ENCODE data around the gene GPR153.

GPR153 gene

GRCh38 chr1:6272868-6273267, 12.0 kb upstream of the GPR153 start:
- in situ Hi-C loops (cut with HindIII; ENCODE audit: low pct_ligation_motif_present, low pct_unique_long_range_greater_than_20kb, low sequenced_read_pairs): no loop called here
- DNase-seq: no peak

DNA sequence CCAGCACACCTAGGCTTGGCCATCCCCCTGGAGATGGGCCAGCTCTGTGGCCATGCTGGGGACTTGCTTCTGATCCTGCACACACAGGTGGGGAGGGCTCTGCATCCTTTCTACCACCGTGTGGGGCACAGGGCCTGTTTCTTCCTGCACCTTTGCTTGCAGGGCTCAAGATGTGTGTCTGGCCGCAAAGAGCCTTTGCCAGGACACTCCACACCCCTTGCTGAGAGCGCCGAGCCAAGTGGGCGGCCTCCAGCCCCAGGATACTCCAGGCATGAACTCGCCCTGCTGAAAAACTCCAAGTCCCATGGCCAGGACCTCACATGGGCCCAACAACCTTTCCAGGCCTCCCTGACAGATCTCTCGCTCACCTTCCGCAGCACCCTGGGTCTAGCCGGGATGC, 11.6 kb upstream of the GPR153 start:
- in situ Hi-C loops (cut with HindIII; ENCODE audit: low pct_ligation_motif_present, low pct_unique_long_range_greater_than_20kb, low sequenced_read_pairs): no loop called here
- no peak for DNase-seq

DNA sequence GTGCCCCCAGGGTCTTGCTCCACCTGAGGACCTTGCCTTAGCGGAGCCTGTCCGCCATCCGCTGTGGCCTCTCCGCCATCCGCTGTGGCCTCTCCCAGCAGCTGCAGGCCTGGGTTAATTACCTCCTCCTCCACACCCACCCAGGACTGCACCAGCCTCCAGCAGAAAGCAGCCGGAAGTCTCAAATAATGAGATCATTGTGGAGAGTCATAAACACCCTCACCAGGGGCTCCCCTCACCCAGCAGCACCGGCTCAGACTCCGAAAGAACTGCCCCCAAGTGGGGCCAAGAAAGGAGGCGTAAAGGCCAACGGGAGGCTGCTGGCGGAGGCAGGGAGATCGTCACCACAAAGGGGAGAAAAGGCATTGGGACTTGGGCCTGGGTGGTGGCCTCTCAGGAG, 10.7 kb upstream of the GPR153 start:
- in situ Hi-C loops (cut with HindIII; ENCODE audit: low pct_ligation_motif_present, low pct_unique_long_range_greater_than_20kb, low sequenced_read_pairs): no loop called here
- DNase-seq: no peak

DNA sequence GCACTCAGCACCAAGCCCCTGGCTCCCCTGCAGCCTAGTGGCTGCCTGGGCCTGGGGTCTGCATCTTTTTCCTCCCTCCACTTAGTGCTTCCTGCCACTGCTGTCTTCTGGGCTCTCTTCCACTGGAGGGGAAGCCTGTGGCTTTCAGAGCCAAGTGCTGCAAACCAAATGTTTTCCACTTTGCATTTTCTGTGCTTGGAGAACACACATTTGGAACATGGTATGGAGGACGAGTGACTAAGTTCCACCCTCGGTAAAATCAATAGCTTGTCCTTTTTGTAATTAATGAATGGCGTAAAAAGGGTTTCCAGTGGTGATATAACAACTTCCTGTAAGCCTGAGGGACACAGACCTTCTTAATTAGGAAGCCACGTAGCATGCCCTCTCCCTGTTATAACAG, 10.1 kb upstream of the GPR153 start:
- in situ Hi-C loops (cut with HindIII; ENCODE audit: low pct_ligation_motif_present, low pct_unique_long_range_greater_than_20kb, low sequenced_read_pairs): no loop called here

GRCh38 chr1:6270401-6270800, 9.5 kb upstream of the GPR153 start:
- no peak for DNase-seq
- in situ Hi-C loops (cut with HindIII; ENCODE audit: low pct_ligation_motif_present, low pct_unique_long_range_greater_than_20kb, low sequenced_read_pairs): no loop called here

More for the DNA sequence above, 10.1 kb upstream of the GPR153 start:
- DNase-seq: no peak

- in situ Hi-C loops (cut with HindIII; ENCODE audit: low pct_ligation_motif_present, low pct_unique_long_range_greater_than_20kb, low sequenced_read_pairs): no loop called here
- no peak for DNase-seq
These were observed 9.0 kb upstream of the GPR153 start for GRCh38 chr1:6269720-6270400.

GRCh38 chr1:6269296-6269695, 8.4 kb upstream of the GPR153 start:
- in situ Hi-C loops (cut with HindIII; ENCODE audit: low pct_ligation_motif_present, low pct_unique_long_range_greater_than_20kb, low sequenced_read_pairs): no loop called here
- no peak for DNase-seq

- in situ Hi-C loops (cut with HindIII; ENCODE audit: low pct_ligation_motif_present, low pct_unique_long_range_greater_than_20kb, low sequenced_read_pairs): no loop called here
These were observed 7.5 kb upstream of the GPR153 start for GRCh38 chr1:6268415-6268814.

GRCh38 chr1:6267686-6268322, 6.9 kb upstream of the GPR153 start:
- no peak for DNase-seq
- in situ Hi-C loops (cut with HindIII; ENCODE audit: low pct_ligation_motif_present, low pct_unique_long_range_greater_than_20kb, low sequenced_read_pairs): no loop called here

More at GRCh38 chr1:6268415-6268814, 7.5 kb upstream of the GPR153 start:
- no peak for DNase-seq

GRCh38 chr1:6266641-6267040, 5.7 kb upstream of the GPR153 start:
- in situ Hi-C loops (cut with HindIII; ENCODE audit: low pct_ligation_motif_present, low pct_unique_long_range_greater_than_20kb, low sequenced_read_pairs): no loop called here
- no peak for DNase-seq

GRCh38 chr1:6265151-6265550, 4.3 kb upstream of the GPR153 start:
- DNase-seq: no peak
- in situ Hi-C loops (cut with HindIII; ENCODE audit: low pct_ligation_motif_present, low pct_unique_long_range_greater_than_20kb, low sequenced_read_pairs): no loop called here

DNA sequence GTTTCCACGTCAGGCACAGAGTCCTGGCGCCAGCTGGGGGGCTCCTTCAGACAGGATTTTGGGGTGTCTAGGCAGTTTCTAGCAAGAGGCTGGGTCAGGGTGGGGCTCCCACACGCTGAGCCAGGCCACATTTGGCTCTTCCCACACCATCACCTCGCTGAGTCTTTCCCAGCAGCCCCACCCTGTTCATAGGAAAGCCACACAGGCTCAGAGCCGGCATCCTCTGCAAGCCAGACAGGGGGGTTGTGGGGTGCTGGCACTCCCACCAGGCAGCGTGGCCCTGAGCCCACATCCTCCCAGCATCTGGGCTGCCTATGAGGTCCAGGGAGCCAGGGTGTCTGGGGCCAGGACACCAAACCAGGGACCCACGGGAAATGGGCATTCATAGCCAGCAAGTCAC, 2.8 kb upstream of the GPR153 start:
- in situ Hi-C loops (cut with HindIII; ENCODE audit: low pct_ligation_motif_present, low pct_unique_long_range_greater_than_20kb, low sequenced_read_pairs): no loop called here
- no peak for DNase-seq

DNA sequence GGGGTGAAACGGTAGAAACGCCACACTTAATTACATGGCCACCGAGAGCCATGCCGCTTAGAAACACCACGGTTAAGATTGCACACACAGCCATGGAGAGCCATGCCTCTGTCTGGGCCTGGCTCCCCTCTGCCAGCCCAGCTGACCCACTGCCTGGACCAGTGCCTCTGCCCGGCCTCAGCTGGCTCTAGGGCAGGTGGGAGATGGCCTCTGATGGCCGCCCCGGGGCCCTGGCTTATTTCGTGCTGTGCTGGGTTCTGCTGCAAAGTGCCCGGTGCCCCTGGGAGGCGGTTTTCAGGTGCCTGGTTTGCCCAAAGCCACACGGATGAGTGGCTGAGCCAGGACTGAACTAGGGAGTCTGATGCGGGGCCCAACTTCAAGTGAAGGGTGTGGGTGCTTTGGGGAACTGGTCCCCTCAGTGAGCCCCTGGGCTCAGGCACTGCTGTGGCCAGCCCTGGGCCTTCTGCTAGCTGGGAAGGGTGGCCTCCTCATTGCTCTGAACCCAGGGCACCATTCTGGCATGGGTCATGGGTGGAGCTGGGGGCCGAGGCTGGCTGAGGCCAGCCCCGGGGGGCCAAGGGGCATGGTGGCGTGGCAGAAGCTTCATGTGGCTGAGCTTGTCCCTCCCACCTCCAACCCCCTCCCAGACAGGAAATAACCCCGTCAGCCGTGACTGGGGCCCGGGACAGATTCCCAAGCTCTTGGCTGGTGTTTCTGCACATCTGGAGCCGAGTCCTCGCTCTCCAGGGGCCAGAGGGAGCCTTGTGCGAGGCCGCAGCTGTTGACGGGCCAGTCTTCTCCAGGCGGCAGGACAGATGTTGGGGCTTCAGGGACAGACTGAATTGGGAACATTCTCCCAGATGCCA, 1.9 kb upstream of the GPR153 start:
- in situ Hi-C loops (cut with HindIII; ENCODE audit: low pct_ligation_motif_present, low pct_unique_long_range_greater_than_20kb, low sequenced_read_pairs): no loop called here
- no peak for DNase-seq

DNA sequence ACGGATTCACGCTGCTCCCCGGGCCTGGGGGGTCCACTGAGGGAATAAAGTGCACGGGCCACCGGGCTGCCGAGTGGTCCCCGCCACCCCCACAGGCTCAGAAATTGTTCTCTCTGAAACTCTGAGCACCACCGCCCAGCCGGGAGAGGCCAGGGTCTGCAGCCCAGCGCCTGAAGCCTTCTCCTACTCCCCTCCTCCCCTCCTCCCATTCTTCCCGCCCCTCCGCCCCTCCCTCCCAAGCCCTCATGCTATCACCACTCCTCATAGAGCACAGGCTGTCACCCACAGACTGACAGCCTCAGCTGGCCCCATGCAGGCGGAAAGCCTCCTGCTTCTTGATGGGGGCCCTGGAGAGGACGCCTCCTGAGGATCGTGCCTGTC, 707 bp upstream of the GPR153 start:
- in situ Hi-C loops (cut with HindIII; ENCODE audit: low pct_ligation_motif_present, low pct_unique_long_range_greater_than_20kb, low sequenced_read_pairs): no loop called here
- DNase-seq: no peak

- peak; percentile 46 for DNase-seq
- in situ Hi-C loops (cut with HindIII; ENCODE audit: low pct_ligation_motif_present, low pct_unique_long_range_greater_than_20kb, low sequenced_read_pairs): no loop called here
These were observed 414 bp downstream of the GPR153 start for GRCh38 chr1:6260433-6260934.

DNA sequence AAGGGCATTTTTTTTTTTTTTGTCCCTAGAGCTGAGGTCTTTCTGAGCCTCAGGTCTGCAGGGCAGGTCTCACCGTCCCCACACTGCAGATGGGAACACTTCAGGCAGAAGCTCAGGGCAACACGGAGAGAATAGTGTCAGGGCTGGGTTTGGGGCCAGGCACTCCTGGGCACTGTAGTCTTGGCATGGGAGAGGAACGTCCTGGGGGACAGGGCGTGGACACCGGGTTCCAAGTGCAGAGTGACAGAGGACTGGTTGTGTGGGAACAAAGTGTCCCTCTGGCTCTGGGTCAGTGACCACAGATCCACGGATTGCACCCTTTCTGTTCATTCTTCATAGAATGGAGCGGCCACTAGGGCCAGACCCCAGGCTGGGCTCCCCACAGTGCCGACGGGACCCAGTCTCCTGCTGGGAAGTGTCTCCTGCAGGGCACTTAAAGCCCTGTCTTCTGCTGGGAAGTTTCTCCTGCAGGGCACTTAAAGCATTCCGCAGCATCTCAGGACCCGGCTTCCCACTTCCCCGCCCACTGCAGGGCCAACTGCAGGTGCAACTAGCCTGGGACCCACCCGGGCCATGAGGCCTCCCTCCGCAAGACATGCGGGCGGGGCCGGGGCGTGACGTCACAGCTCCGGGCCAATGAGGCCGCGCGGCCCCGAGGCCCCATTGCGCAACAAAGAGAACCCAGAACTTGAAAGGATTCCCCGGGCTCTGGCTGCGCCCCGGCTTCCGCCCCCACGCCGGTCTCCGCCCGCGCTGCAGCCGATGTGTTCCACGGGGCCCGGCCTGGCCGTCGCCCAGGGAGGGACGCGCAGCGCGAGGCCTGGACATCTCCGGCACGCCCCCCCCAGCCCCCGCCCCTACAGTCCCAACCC, 1.2 kb downstream of the GPR153 start:
- DNase-seq: peak; percentile 79
- in situ Hi-C loops (cut with HindIII; ENCODE audit: low pct_ligation_motif_present, low pct_unique_long_range_greater_than_20kb, low sequenced_read_pairs): no loop called here

GRCh38 chr1:6258675-6259074, 2.2 kb downstream of the GPR153 start:
- DNase-seq: no peak
- in situ Hi-C loops (cut with HindIII; ENCODE audit: low pct_ligation_motif_present, low pct_unique_long_range_greater_than_20kb, low sequenced_read_pairs): no loop called here

GRCh38 chr1:6257541-6258069, 3.3 kb downstream of the GPR153 start:
- in situ Hi-C loops (cut with HindIII; ENCODE audit: low pct_ligation_motif_present, low pct_unique_long_range_greater_than_20kb, low sequenced_read_pairs): no loop called here
- no peak for DNase-seq
